Measurements from ENCODE around the gene PRCD.

Gene PRCD, protein sequence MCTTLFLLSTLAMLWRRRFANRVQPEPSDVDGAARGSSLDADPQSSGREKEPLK

DNA sequence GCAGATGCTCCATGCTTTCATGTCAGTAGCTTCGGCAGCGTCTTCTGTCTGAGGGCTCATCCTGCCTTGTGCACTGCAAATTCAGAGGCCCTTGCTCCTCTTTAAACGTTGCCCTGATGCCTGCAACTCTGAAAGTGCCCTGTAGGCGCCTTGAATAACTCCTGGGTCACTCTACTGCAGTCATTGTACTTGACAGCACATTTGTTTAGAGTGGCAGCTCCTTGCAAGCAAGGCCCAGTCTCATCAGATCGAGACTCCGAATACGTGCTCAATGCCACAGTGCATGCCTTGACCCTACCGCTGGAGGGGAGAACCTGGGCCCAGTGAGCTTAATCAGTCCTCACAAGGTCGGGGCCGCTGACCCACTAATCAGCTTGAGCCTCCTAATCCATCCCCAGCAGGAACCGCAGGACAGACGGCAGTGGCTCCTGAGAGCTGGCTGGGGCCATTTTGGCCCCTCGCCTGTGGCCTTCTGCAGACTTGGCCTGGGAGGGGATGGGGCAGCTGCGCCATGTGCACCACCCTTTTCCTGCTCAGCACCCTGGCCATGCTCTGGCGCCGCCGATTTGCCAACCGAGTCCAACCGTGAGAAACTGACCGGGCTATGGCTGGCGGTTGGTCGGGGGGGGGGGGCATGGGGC is at the start of gene PRCD:
TSS of gene PRCD (plus strand) at position 414 of the 641 bp plus-strand sequence. CDS start at position 512, 98 bp downstream.
- no peak for DNase-seq

DNA sequence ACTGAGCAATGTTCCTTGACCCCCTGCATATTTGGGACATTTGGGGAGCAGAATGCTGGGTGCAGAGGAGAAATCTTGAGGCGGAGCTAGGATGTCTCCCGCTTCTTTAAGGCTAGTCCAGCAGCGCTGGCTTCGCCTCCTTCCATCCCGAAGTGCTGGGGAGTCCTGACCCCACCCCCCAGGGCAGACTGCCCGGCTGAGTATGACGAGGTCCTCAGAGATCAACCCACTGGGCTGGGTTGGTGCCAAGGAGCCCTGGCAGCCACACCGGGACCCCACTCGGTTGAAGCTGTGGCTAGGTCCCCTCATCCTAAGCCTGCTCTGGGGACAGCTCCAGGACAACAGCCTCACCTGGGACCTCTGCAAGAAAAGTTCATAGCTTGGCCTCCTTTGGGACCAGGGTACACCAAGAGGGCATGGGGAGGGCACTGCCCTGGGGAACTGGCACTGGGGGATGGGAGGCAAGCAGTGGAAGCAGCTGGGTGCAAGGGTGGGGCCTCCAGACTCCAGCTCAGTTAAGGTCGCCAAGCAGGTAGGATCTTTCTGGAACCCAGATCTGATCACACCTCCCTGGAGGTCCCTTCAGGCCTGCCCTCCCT is 49.6 kb upstream of the PRCD start:
- no peak for DNase-seq

DNA sequence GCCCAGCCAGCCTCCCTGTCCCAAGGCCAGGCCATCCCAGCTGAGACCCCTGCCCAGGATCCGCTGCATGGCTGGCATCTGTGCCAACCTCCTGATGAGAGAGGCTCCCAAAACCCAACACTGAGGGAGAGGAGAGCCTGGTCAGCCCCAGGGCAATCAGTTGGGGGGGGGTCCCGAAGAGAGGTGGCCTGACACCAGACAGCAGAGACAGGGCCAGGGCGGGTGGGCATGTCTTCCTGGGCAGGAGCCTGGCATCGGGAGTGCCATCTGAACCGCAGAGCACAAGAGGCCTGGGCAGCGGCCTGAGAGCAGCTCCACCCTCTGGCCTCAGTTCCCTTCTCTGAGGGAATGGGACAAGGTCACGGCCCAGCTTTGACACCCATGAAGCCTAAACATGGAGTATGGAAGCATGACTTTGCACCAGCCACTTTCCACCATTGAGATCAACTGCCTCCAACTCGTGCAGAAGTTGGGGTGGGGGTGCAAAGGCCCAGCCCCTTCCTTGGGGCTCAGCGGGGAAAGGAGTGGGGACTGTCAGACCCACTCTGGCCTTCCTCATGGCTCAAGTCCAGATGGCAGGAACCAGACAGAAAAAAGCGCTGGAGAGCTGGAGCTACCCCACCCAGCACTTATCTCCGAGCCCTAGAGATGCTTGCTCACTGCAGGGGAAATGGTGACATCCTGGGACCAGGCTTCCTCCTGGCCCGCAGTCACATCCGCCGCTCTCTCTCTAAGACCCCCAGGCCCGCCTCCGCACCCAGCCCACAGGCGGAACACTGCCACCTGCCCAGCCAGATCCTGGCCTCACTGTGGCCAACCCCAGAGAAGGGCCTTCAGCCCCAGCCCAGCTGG is 48.3 kb upstream of the PRCD start:
- DNase-seq, result no peak

DNA sequence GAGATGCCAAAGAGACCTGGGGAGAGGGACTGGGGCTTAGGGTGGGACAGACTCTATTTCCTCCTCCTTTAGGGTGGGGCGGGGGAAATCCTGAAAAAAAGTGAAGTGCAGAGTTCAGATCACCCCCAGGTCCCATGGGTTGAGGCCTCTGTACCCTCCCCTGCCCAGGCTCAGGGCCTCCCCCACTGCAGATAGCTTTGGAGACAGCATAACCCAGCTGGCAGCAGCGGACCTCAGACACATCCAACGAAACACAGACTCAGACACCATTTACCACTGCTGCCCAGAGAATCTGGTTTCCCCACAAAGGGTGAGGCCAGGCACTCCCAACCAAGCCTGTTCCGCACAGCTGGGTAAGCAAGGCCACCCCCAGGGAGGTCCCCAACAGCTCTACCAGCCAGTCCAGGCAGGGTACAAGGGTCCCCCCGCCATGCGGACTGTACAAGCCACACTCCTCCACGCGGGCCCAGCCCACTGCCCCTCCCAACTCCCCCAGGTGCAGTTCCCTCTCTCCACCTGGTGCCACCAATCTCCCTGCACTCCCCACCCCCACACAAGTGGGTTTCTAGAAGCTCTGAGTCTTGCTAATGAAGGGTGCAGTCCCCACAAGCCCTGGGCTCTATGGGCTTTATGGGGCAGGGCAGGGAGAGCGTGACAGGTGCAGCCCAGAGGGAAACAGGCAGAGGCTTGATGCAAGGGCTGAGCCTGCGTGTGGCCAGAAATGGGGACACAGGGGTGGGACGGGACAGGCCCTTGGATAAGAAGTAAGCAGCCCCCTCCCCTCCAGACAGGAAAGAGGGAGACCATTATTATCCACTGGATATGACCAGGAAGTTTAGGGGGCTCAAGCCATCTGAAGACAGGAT is 47.5 kb upstream of the PRCD start:
- no peak for DNase-seq

DNA sequence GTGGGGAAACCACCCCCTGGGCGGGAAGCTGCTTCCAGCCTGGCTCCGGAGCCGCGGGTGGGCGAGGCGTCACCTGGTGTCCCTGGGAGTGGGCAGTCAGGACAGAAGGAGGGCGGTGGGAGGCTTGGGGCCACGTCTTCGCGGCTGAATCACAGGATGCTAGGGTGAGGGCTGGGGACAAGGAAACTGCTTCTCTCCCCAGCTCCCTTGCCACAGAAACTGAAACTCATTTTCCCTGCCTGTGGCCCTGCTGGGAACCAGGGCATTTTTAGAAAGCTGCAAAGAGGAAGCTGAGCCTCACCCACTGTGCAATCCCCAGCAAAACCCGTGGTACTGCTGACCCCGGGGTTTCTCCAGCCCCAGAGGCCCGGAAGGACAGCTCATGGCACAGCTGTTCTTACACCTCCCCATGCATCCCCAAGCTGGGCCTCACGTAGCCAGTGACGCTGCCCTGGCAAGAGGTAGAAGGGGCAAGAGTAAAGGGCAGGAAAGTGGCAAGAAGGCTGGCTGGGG is 46.8 kb upstream of the PRCD start:
- DNase-seq, result no peak

DNA sequence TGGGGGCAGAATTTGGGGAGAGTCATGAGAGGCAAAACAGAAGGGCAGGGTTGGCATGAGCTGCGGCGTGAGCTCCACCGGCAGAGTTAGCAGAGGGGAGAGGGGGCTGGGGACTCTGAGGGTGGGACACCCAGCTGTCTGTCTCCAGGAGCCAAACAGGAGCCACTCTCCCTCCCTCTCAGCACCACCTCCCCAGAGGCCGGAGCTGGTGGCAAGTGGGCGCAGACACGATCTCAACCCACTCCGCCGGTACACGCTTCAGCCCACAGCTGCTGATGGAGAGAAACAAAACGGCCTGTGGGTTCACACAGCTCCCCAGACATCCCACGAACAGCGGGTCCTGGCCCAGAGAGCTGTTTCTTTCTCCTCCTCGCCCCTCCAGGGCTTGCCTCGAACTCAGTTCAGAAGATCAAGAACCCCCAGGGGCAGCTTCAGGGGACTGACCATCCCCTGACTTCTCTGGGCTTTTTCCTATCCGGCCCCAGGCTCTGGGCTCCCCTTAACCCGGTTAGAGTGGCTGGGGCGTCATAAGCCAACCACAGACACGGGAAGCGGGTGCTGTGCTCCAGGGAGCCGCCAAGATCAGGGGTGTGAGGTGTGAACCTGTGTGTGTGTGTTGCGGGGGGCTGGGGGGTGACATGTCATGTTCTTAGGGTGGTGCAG is 46.2 kb upstream of the PRCD start:
- no peak for DNase-seq

DNA sequence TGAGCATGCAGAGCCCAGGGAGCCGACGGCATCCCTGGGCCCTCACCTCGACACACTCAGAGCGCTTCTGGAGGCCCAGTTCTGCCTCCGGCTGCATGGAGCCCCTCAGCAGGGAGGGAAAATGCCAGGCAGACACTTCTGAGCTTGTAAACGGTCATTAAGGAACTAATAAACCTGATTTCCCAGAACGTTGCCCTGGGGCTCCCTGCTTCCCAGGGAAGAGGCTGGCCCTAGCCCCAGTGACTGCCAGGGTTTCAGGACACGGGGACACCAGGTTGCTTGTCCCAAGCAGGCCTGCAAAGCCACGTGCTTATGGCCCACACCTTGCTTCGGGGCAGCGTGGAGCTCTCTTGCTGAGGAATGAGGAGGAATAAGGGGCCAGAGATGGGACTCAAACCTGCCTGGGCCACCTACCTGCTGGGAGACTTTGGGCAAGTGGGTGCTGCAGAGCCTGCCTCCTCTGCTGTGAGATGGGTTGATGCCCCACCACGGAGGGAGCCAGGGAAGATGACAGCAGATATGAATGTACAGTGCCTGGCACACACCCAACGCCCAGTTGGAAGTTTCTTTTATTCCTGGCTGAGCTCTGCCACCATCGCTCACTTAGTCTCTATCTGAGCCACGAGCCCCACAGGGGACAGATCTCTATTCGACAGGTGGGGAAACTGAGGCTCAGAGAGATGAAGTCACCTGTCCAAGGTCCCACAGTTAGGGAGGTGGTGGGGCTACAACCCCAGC is 44.0 kb upstream of the PRCD start:
- no peak for DNase-seq

DNA sequence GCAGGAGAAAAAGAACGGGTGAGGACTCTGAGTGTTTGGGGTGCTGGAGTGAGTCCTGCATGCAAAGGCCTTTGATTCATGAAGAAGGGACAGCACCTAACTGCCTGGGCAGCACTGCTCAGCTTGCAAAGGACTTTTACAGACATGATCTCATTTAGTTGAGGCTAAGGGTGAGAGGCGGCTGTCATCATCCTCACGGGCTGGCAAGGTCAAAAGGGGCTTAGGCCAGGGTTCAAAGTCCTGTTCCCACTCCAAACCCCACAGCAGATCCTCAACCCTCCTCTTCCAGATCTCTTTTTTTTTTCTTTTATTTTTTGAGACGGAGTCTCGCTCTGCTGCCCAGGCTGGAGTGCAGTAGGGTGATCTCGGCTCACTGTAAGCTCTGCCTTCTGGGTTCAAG is 43.4 kb upstream of the PRCD start:
- DNase-seq, result no peak

DNA sequence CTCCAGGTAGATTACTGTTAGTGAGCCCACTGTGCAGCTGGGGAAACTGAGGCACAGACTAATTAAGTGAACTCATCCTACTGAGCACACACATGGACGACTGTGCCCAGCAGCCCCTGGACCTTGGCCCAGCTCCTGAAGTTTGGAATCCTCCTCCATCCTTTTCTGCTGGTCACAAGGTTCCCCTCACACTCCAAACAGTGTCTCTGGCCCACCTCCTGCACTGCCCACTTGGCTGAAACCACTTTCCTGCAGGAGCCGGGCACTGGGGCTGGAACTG is 42.2 kb upstream of the PRCD start:
- no peak for DNase-seq

DNA sequence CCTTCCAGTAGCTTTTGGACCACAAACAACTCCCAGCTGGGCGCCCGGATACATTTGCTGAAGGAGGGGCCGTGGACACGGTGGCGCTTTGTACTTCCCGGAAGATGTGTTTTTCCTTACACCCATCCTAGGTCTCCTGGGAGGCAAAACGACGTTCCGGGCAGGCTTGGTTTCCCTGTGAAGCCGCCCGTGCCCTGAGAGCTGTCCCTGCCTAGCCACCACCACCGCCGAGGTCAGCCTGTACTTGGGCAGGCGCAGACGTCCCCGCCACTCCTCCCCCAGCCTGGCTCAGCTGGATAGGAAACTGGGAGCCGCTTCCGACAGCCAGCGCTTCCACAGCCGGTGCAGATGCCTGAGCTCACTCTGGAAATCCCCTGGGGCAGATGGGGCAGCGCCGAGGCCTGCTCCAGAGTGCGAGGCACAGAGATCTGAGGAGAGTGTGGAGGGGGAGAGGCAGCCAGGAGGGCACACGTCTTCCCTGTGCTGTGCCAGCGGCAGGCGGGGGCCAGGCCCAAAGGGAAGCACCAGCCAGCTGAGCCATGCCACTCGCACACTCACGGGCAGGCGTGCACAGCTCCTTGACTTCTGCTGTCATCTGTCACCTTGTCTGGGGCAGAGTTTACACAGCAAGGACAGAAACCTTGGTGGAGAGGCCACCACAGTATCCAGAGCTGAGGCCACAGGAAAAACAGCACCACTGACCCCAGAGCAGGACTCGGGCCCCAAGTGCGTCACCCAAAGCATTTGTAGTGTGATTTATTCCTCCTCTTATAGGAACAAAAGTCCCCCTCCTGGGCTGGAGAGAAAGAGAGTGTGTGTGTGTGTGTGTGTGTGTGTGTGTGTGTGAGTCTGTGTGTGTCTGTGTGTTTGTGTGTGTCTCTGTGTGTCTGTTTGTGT is 41.6 kb upstream of the PRCD start:
- peak; percentile 67 for DNase-seq

DNA sequence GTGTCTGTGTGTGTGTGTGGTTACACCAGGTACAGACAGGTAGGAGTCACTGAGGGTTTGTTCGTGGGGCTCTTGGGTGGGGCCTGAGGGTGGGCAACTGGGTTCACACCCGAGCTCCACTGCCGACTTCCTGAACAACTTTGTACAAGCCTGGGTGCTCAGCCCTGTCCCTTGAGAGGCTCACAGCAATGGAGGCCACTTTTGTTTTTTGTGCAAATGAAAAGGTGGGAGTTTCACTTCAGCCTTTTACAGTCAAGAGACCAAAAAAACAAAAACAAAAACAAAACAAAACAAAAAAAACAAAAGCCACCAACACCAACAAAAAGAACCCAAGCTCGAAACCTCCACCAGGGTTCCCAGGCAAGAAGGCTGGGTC is 41.0 kb upstream of the PRCD start:
- no peak for DNase-seq

DNA sequence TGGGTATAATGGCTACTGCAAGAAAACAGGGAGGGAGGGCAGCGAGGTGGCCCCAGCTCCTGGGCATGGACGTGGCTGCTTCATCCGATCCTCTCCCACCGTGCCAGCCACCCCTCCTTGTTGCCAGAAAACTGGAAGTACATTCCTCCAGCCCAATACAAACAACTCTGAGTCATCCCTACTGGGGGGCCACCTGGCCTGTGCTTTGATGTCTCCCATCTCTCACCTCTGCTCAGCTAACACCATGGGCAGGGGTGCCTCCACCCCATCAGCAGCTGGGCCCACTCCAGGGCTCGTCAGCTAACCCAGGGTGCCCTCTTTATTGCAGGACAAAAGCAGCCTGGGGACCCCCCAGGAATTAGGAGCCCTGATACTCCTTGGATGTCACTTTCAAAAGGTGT is 40.6 kb upstream of the PRCD start:
- DNase-seq, result no peak

DNA sequence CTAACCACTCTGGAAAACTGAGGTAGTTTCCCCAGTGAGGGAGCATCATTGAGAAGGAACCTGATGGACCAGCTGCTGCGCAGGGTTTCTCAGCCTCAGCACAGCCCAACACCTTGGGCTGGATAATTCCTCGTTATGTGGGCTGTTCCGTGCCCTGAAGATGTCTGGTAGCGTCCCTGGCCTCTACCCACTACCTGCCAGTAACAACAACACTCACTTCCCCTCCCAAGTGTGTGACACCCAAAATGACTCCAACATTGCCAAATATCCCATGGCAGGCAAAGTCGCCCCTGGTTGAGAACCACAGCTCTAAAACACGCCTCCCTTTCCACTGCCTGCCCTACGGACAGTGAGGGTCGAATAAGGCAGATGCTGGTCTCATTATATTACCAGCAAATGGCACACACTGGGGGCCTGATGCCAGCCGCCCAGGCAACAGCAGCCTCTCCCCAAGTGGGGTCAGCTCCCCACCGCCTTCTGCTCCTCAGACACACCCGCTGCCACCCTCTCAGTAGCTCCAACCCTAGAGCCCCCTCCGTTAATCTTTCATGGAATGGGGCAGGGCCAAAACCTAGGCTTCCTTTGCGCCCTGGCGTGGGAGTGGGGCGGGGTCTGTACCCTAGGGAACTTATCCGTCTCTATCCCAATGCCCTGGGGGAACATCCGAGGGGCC is 39.6 kb upstream of the PRCD start:
- no peak for DNase-seq

DNA sequence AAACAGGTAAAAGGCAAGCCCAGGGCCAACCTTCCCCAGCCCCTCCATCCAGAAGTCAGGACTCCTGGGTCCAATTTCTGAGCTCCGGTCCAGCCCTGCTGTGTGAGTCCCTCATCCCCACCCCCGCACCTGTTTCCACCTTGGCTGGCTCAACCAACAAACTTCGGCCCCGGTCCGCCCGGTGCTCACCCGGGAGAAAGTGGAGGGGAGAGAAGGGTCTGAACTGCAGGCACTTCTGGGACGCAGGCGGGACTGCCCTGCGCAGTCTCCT is 39.2 kb upstream of the PRCD start:
- no peak for DNase-seq

DNA sequence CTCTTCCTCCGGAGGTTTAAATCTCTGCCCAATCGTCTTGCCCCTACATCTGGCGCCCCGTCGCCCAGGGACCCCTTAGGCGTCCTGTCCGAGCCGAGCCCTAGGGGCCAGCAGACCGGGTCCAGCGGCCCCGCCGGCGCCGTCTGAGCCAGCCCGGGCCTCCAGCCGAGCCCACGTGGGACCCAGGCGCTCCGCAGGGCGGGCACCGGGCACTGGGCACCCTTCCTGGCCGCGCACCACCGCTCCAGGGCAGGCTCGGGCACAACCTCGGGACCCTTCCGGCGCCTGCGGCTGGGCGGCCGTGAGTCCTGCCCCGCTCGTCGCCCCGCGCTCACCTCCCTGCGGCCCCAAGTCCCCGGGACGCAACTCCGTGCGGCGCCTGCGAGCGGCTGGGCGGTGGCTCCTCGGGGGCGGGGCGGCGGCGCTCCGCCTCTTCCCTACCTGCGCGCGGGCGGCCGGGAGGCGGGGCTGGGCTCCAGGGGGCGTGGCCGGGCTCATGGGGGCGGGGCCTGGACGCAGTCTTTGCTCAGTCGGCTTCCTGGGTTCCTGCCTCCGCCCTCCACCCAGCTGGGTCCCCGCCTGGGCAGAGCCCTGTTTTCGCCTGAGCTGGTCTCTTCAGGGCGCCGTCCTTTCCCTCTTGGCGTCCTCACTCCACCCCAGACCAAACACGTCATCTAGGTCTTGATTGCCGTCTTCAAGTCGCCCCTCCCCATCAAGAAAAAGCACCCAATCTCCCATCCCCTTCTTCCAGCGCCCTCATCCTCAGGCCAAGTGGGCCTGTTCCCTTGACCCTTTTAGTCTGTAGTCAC is 38.6 kb upstream of the PRCD start, which contains the start of gene RHBDF2:
TSS of gene RHBDF2 (minus strand) at position 406 of the 809 bp plus-strand sequence. CDS start 19,899 bp downstream, outside the sequence.
- DNase-seq, result peak; percentile 50

DNA sequence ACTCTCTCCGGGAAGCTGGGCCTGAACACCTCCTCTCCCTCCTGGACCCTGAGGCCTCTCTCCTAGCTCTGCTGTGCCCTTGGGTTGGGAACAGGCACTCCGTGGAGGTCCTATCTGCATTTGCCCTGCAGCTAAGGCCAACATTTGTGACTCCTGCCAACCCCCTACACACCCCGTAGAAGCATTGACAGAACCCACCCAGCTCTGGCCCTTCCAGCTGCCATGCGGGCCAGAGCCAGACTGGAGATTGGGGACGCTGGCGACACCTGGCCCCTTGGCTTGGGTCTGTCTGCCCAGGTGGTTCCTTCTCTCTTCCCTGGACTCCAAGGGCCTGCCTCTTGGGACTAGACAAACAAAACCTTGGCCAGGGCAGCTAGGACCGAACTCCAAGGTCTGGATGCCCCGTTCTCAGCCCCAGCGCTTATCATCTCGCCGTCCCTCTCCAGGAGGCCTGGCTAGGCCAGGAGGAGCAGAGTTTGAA is 38.0 kb upstream of the PRCD start:
- DNase-seq, result no peak

DNA sequence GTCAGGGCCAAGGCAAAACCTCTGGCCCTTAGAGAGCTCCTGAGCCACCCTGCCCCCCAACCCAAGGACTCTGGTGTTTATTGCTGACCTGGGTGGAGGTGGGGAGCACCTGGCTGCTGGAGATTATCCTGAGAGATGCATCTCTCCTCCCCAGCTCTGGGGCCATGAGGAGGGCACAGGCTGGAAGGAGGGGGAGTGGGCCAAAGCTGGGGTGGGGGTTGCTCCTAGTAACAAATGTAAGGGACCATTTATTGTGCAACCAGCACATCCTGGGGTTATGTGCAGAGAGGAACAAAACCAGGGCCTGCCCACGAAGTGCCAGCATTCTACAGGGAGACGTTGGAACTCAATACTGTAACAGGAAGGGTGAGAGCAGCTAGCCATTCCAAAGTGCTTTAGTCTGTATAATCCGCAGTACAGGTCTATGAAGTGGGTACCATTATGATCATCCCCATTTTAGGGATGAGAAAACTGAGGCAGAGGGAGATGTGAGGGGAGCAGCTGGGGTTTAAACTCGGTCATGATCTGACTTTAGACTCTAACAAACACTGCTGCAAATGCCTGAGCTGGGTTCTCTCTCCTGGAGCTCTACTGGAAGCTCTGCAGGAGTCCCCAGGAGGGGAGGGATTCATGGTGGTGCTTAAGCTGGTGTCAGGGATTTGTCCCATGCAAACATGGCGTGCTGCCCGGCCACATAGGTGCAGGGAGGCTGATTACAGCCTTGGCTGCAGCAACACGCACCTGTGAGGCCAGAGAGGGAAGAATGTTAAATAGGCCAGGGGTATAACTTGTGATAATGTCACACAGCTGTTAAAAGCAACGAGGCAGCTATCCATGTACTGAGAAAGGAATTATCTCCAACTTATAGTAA is 37.3 kb upstream of the PRCD start:
- no peak for DNase-seq

DNA sequence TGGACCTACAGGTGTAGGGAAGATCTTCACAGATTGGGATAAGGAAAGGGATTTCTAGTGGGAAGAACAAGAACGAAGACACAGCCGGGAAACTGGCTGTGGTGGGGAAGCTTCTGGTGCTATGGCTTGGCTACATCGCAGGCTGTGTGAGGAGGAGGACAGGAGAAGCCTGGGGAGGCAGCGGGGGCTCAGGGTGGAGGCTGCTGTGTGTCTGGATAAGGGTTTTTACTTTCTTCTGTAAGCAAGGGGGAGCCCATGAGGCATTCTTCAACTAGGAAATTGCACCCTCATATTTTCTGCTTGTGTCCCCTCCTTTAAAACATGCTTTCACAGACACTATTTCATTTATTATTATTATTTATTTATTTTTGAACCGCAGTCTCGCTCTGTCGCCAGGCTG is 35.7 kb upstream of the PRCD start:
- no peak for DNase-seq
